B cell (primary cell): ENCODE results near the gene LTC4S. TPM values are rescaled to one million over a fixed set of nuclear protein-coding genes. Genes with fewer than 3 reads are reported as not detected.

Experiments
- ATAC-seq: fragments of 200-7000 bp; cut with Tn5 transposase; one replicate; pipeline ENCODE4 v1.10.0; 2021; ENCODE audit warnings: low read depth, mild to moderate bottlenecking, moderate number of reproducible peaks, moderate library complexity
- CTCF ChIA-PET: fragments of 350-600 bp; sonication (Branson Sonifier 250); formaldehyde crosslinking; loops from one replicate; lab custom pipeline; 2021; ENCODE audit warnings: antibody characterized with exemption, inconsistent platforms; lab: Charles Lee
- POLR2A ChIA-PET: fragments of 350-600 bp; sonication (Branson Sonifier 250); formaldehyde crosslinking; loops from one replicate; lab custom pipeline; 2021; ENCODE audit warnings: antibody characterized with exemption; lab: Charles Lee
- DNase-seq: peaks from one replicate; pipeline ENCODE4 v3.0.0; 2013
- H2AFZ ChIP-seq: 2 replicates; pipeline ENCODE4 v1.6.1; 2012; ENCODE audit warnings: mild to moderate bottlenecking, low read depth, low read length; ENCODE audit not compliant: insufficient read depth, poor library complexity, severe bottlenecking
- H3K27ac ChIP-seq, 2 donors: 1 replicate in 1 of 2; 2 replicates in 1 of 2; pipeline ENCODE4 v1.5.1; 2012 to 2013; ENCODE audit warnings: low read length in 2 of 2, mild to moderate bottlenecking in 2 of 2, moderate library complexity in 1 of 2
- H3K27me3 ChIP-seq, 4 experiments: fragments of 200-600 bp in 1 of 4; sonication (generic) in 1 of 4; replicated peaks in 1 of 4; 1 replicate in 2 of 4; 2 replicates in 2 of 4; pipeline versions ENCODE4 v1.6.1 to v1.7.0; 2013 to 2016; ENCODE audit warnings: low read length in 3 of 4, mild to moderate bottlenecking in 2 of 4, mixed read lengths in 1 of 4, moderate library complexity in 1 of 4; ENCODE audit not compliant: insufficient read depth in 4 of 4, control insufficient read depth in 3 of 4; ENCODE audit errors: control extremely low read depth in 1 of 4
- H3K36me3 ChIP-seq, 2 experiments: replicated peaks in 1 of 2; 1 replicate in 1 of 2; 2 replicates in 1 of 2; pipeline versions ENCODE4 v1.6.1 to v1.7.1; 2013; ENCODE audit warnings: low read length in 1 of 2; ENCODE audit not compliant: insufficient read depth in 2 of 2, control insufficient read depth in 1 of 2; ENCODE audit errors: control extremely low read depth in 1 of 2, extremely low read depth in 1 of 2
- H3K4me1 ChIP-seq, 2 donors: fragments of 200-600 bp in 1 of 2; sonication (generic) in 1 of 2; 1 replicate in 1 of 2; 2 replicates in 1 of 2; pipeline versions ENCODE4 v1.5.1 to v1.6.1; 2013 to 2017; ENCODE audit warnings: low read length in 2 of 2; ENCODE audit not compliant: control insufficient read depth in 2 of 2, insufficient read depth in 2 of 2
- H3K4me2 ChIP-seq: replicated peaks from 2 replicates; pipeline ENCODE3; 2012; ENCODE audit warnings: mild to moderate bottlenecking, low read depth, low read length; ENCODE audit not compliant: poor library complexity, severe bottlenecking
- H3K4me3 ChIP-seq, 5 experiments: fragments of 200-600 bp in 1 of 5; sonication (generic) in 1 of 5; 1 replicate in 3 of 5; 2 replicates in 2 of 5; pipeline versions ENCODE4 v1.5.1 to v1.7.0; 2011 to 2016; ENCODE audit warnings: low read length in 4 of 5, mild to moderate bottlenecking in 4 of 5, low read depth in 2 of 5, control low read depth in 1 of 5, moderate library complexity in 1 of 5; ENCODE audit not compliant: insufficient read depth in 1 of 5; ENCODE audit errors: control extremely low read depth in 1 of 5, extremely low read depth in 1 of 5
- H3K79me2 ChIP-seq: fragments of 200-600 bp; sonication (generic); one replicate; pipeline ENCODE4 v1.6.0; 2016; ENCODE audit warnings: low read length; ENCODE audit not compliant: control insufficient read depth, insufficient read depth
- H3K9ac ChIP-seq: fragments of 200-600 bp; sonication (generic); 2 replicates; pipeline ENCODE4 v1.6.1; 2017; ENCODE audit warnings: mild to moderate bottlenecking, low read length, moderate library complexity
- H3K9me3 ChIP-seq, 3 donors: one replicate each; pipeline versions ENCODE4 v1.6.1 to v1.7.1; 2013; ENCODE audit warnings: low read length in 2 of 3; ENCODE audit not compliant: control insufficient read depth in 2 of 3, insufficient read depth in 1 of 3; ENCODE audit errors: control extremely low read depth in 1 of 3
- H4K20me1 ChIP-seq: 2 replicates; pipeline ENCODE4 v1.6.0; 2012; ENCODE audit warnings: mild to moderate bottlenecking, low read length; ENCODE audit not compliant: insufficient read depth, control insufficient read depth, poor library complexity, severe bottlenecking
- H3K27ac Mint-ChIP-seq: one replicate; pipeline ENCODE4 v1.8.0; 2021; ENCODE audit warnings: mixed read lengths
- H3K27me3 Mint-ChIP-seq: one replicate; pipeline ENCODE4 v1.8.0; 2021; ENCODE audit warnings: mixed read lengths
- H3K4me1 Mint-ChIP-seq: one replicate; pipeline ENCODE4 v1.8.0; 2021; ENCODE audit warnings: mixed read lengths
- H3K4me3 Mint-ChIP-seq: one replicate; pipeline ENCODE4 v1.8.0; 2021; ENCODE audit warnings: mixed read lengths
- H3K9me3 Mint-ChIP-seq: one replicate; pipeline ENCODE4 v1.8.0; 2022; ENCODE audit warnings: mixed read lengths; ENCODE audit not compliant: insufficient read depth
- CTCF ChIP-seq: fragments of 200-600 bp; IDR thresholded peaks from one replicate; pipeline ENCODE4 v1.8.0; 2022; ENCODE audit warnings: antibody characterized with exemption, mild to moderate bottlenecking
- EZH2 ChIP-seq: IDR thresholded peaks from 2 replicates; pipeline ENCODE4 v1.6.1; 2012; ENCODE audit warnings: borderline replicate concordance, low read depth, mild to moderate bottlenecking, moderate library complexity, low read length; ENCODE audit not compliant: insufficient read depth, poor library complexity, severe bottlenecking
- WGBS: methylation state at CpG from one replicate; pipeline ENCODE4 v1.1.5; 2013; ENCODE audit warnings: missing lambda C conversion rate; ENCODE audit not compliant: insufficient coverage; 5-methylcytosine and 5-hydroxymethylcytosine counted together
- intact Hi-C: fragments of 100-400 bp; cut with micrococcal nuclease; formaldehyde crosslinking; loops from one replicate; pipeline ENCODE4 v1.10.0; 2022
- polyA plus RNA-seq: library from polyadenylated mRNA; depleted of rRNA; stranded (reverse); fragments of >200 nt; gene quantifications from 2 replicates; pipeline ENCODE4 v1.2.3, GENCODE V29; 2012
- total RNA-seq, 2 donors: library from RNA; stranded (reverse); fragments of 120-200 nt in 1 of 2; gene quantifications; 1 replicate in 1 of 2; 2 replicates in 1 of 2; pipeline versions ENCODE4 v1.2.3 to v1.2.4, GENCODE V29; 2013 to 2022

LTC4S gene
- total and polyA plus RNA-seq, 2 donors (not counting 1 experiment from before 2014, with no cell fraction given) = 0.40 to 3.8 TPM

DNA sequence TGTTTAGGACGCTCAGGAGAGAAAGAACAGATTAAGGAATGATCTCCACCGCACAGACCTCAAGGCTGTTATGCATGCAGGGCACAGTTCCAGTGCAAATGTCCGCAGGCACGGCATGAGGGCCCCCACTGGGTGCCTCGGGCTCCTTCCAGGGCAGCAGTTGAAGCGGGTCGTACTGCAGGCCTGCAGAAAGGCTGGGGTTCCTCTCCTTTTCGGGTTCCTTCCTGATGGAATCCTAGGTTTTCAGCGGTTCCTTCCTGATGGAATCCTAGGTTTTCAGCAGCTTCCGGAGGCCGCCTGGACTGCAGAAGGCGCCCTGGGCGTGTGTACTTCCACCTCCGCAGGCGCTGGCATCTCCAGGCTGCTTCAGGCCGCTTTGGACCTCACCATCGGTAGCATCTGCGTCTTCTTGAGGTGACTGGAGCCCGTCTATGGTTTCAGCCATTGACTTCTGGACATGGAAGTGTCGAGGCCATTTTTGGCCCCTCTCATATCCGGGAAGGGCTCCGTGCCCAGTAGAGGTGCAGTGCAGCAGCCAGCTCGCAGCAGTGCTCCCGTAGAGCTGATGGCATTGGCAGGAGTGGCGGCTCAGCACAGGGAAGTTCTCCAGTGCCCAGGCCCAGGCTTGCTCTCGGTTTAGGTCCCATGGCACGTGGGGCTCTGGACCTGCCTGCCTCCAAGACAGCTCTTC lies 18.5 kb downstream of the LTC4S start:
- H3K4me3 Mint-ChIP-seq = no peak overlapping the region
- POLR2A ChIA-PET = no interaction called here
- CTCF ChIA-PET = interaction anchor here (1.3 to 3.4 kb wide), 2 partner anchors 10 to 159 kb away, joined by 3 to 17 read pairs; no protein-coding TSS in a partner anchor
- H3K36me3 ChIP-seq = peaks cover 0 to 11% of the 10 kb centered on the region in 2 experiments
- H3K27me3 ChIP-seq = peaks cover 0 to 4% (median 0%) of the 10 kb centered on the region in 4 experiments
- intact Hi-C loops = no loop called here
- H3K9ac ChIP-seq = no peak overlapping the region
- H3K27ac ChIP-seq = no peak overlapping the region
- ATAC-seq = no peak
- TF ChIP-seq CTCF (no peak), EZH2 (no peak)
- H3K9me3 ChIP-seq = peaks cover 0 to 10% (median 0%) of the 10 kb centered on the region in 3 donors
- H4K20me1 ChIP-seq = no peaks in the 10 kb centered on the region
- no peak overlapping the region for H3K4me2 ChIP-seq
- H3K27ac Mint-ChIP-seq = no peak overlapping the region
- DNase-seq = no peak
- no peaks in the 10 kb centered on the region for H3K27me3 Mint-ChIP-seq
- H3K79me2 ChIP-seq = peaks cover 2% of the 10 kb centered on the region
- H3K4me3 ChIP-seq = no peak overlapping the region
- H2AFZ ChIP-seq = no peak overlapping the region
- H3K9me3 Mint-ChIP-seq = no peaks in the 10 kb centered on the region
- H3K4me1 ChIP-seq = peaks cover 7% of the 10 kb centered on the region in 2 donors
- 99% methylated on average over 27 of the region's 27 CpGs for WGBS
- peaks cover 11% of the 10 kb centered on the region for H3K4me1 Mint-ChIP-seq

- Mint-ChIP-seq H3K4me1 (peaks cover 17% of the 10 kb centered on the region), H3K27ac (no peak overlapping the region), H3K4me3 (no peak overlapping the region), H3K27me3 (no peaks in the 10 kb centered on the region), H3K9me3 (no peaks in the 10 kb centered on the region)
- DNase-seq = no peak
- peaks cover 0 to 10% (median 0%) of the 10 kb centered on the region in 3 donors for H3K9me3 ChIP-seq
- CTCF ChIA-PET = interaction anchor here (0.6 to 3.4 kb wide), 6 partner anchors 11 to 158 kb away, joined by 3 to 17 read pairs (median 3); no protein-coding TSS in a partner anchor
- intact Hi-C loops = no loop called here
- H3K27ac ChIP-seq = no peak overlapping the region
- no peak overlapping the region for H2AFZ ChIP-seq
- no peak overlapping the region for H3K4me3 ChIP-seq
- H3K27me3 ChIP-seq = peaks cover 0 to 6% (median 0%) of the 10 kb centered on the region in 4 experiments
- H4K20me1 ChIP-seq = no peaks in the 10 kb centered on the region
- H3K36me3 ChIP-seq = peaks cover 0 to 11% of the 10 kb centered on the region in 2 experiments
- peaks cover 6% of the 10 kb centered on the region for H3K79me2 ChIP-seq
- H3K4me2 ChIP-seq = no peak overlapping the region
- POLR2A ChIA-PET = no interaction called here
- no peak for ATAC-seq
- no peak overlapping the region for H3K9ac ChIP-seq
- WGBS = 97% methylated on average over 3 of the region's 5 CpGs
- H3K4me1 ChIP-seq = peaks cover 13 to 15% of the 10 kb centered on the region in 2 donors
- no peak for TF ChIP-seq EZH2
- TF ChIP-seq CTCF = no peak
These were observed 19.3 kb downstream of the LTC4S start for GRCh38 chr5:179812997-179813607.
